HG03139 (cell line): ENCODE data around the gene CHCHD4.
A peak's percentile ranks its signal among the peaks of the same experiment; 100 is the strongest.

Experiments
- ATAC-seq: cut with Tn5 transposase; IDR thresholded peaks from one replicate; pipeline ENCODE4 v1.9.1; 2021; ENCODE audit not compliant: unreplicated experiment

CHCHD4 gene

GRCh38 chr3:14124615-14125192 is at the start of gene CHCHD4, which contains the start of gene TMEM43:
CHCHD4 (minus strand) TSS chr3:14124870; CDS start chr3:14124676, 194 bp downstream.
TMEM43 (plus strand) TSS chr3:14125052; CDS start chr3:14125194, 142 bp downstream.
- ATAC-seq = peak; percentile 74

- ATAC-seq = no peak
These were observed 47.8 kb upstream of the CHCHD4 start for GRCh38 chr3:14172496-14172895.

- no peak for ATAC-seq
These were observed 46.0 kb upstream of the CHCHD4 start for GRCh38 chr3:14170531-14171159.

GRCh38 chr3:14169871-14170270 is 45.2 kb upstream of the CHCHD4 start:
- no peak for ATAC-seq

- ATAC-seq = no peak
These were observed 44.8 kb upstream of the CHCHD4 start for GRCh38 chr3:14169435-14169834.

- ATAC-seq = no peak
These were observed 42.4 kb upstream of the CHCHD4 start for GRCh38 chr3:14166877-14167603.

GRCh38 chr3:14162178-14162577 is 37.5 kb upstream of the CHCHD4 start:
- no peak for ATAC-seq

- no peak for ATAC-seq
These were observed 36.6 kb upstream of the CHCHD4 start for GRCh38 chr3:14161282-14161681.

GRCh38 chr3:14159426-14159825 is 34.8 kb upstream of the CHCHD4 start:
- no peak for ATAC-seq

- ATAC-seq = no peak
These were observed 33.7 kb upstream of the CHCHD4 start for GRCh38 chr3:14158370-14158769.

GRCh38 chr3:14157951-14158350 is 33.3 kb upstream of the CHCHD4 start:
- ATAC-seq = no peak

GRCh38 chr3:14156843-14157561 is 32.3 kb upstream of the CHCHD4 start:
- no peak for ATAC-seq

- no peak for ATAC-seq
These were observed 31.5 kb upstream of the CHCHD4 start for GRCh38 chr3:14156201-14156600.

GRCh38 chr3:14154895-14155440 is 30.3 kb upstream of the CHCHD4 start:
- no peak for ATAC-seq

- ATAC-seq = no peak
These were observed 29.6 kb upstream of the CHCHD4 start for GRCh38 chr3:14154276-14154675.

GRCh38 chr3:14153663-14154062 is 29.0 kb upstream of the CHCHD4 start:
- no peak for ATAC-seq

- ATAC-seq = no peak
These were observed 28.3 kb upstream of the CHCHD4 start for GRCh38 chr3:14152963-14153355.

GRCh38 chr3:14152233-14152962 is 27.7 kb upstream of the CHCHD4 start:
- no peak for ATAC-seq

- no peak for ATAC-seq
These were observed 26.9 kb upstream of the CHCHD4 start for GRCh38 chr3:14151471-14152083.
